Subcutaneous adipose tissue (tissue), 4 donors: Measurements from ENCODE around the gene ERCC6L2. TPM values are rescaled to one million over a fixed set of nuclear protein-coding genes. Genes with fewer than 3 reads are reported as not detected.

Experiments used
- CTCF ChIP-seq: fragments of 450-650 bp; IDR thresholded peaks from one replicate; pipeline ENCODE4 v1.5.1; 2016; ENCODE audit warnings: low read depth, mild to moderate bottlenecking, control low read depth, antibody characterized with exemption, moderate library complexity
- total RNA-seq, 4 donors: library from RNA; depleted of rRNA; stranded (reverse); fragments of >200 nt; gene quantifications; one replicate each; pipeline ENCODE4 v1.1.0, GENCODE V29; 2016

ERCC6L2 gene
- total RNA-seq, 4 donors from 2014 or later = 50.7 to 87.6 (median 80.3) TPM

- TF ChIP-seq CTCF = no peak
These were observed 10.5 kb upstream of the ERCC6L2 start for GRCh38 chr9:95864852-95865580.

GRCh38 chr9:95870352-95870751 lies 5.1 kb upstream of the ERCC6L2 start:
- no peak for TF ChIP-seq CTCF

- TF ChIP-seq CTCF = no peak
These were observed 4.6 kb upstream of the ERCC6L2 start for GRCh38 chr9:95870906-95871305.

GRCh38 chr9:95874303-95874988 lies 1.0 kb upstream of the ERCC6L2 start:
- TF ChIP-seq CTCF = no peak

- TF ChIP-seq CTCF = no peak
These were observed 544 bp upstream of the ERCC6L2 start for GRCh38 chr9:95874989-95875304.

GRCh38 chr9:95876138-95876444 lies 600 bp downstream of the ERCC6L2 start:
- no peak for TF ChIP-seq CTCF

GRCh38 chr9:95876595-95876994 lies 1.1 kb downstream of the ERCC6L2 start:
- no peak for TF ChIP-seq CTCF
